Hair follicle dermal papilla cell (primary cell): ENCODE measurements around the gene TBC1D24. TPM values are rescaled to one million over a fixed set of nuclear protein-coding genes. Genes with fewer than 3 reads are reported as not detected.

ENCODE experiments used
- small RNA-seq: library from RNA; depleted of rRNA; stranded (forward); fragments of <200 nt; gene quantifications from one replicate; pipeline ENCODE3, GENCODE V24; 2012
- total RNA-seq: library from RNA; depleted of rRNA; stranded (reverse); fragments of >200 nt; gene quantifications from 2 replicates; pipeline ENCODE4 v1.2.3, GENCODE V29; 2012

Gene TBC1D24
- 28.7 and 31.0 TPM in 2 replicates for total RNA-seq

GRCh38 chr16:2474877-2475412 is at the start of gene TBC1D24:
Gene TBC1D24, plus strand, starts transcription at chr16:2475127. Its CDS starts 21,022 bp downstream, at chr16:2496149.

GRCh38 chr16:2429034-2429770 is 45.7 kb upstream of the TBC1D24 start, which contains the start of gene CCNF:
Gene CCNF, plus strand, starts transcription at chr16:2429447. Its CDS starts 35 bp downstream, at chr16:2429482.

GRCh38 chr16:2459647-2460390 is 15.1 kb upstream of the TBC1D24 start, which contains the start of gene TEDC2:
Gene TEDC2, plus strand, starts transcription at chr16:2460109. Its CDS starts 36 bp downstream, at chr16:2460145.

GRCh38 chr16:2471016-2471652 is 3.8 kb upstream of the TBC1D24 start, which contains the start of gene NTN3:
Gene NTN3, plus strand, starts transcription at chr16:2471297. Its CDS starts 405 bp downstream, at chr16:2471702.

GRCh38 chr16:2513405-2514332 is 38.7 kb downstream of the TBC1D24 start, which contains the start of gene ATP6V0C:
Gene ATP6V0C, plus strand, starts transcription at chr16:2513952. Its CDS starts 152 bp downstream, at chr16:2514104.

GRCh38 chr16:2520097-2520783 is 45.3 kb downstream of the TBC1D24 start, which contains the start of gene AMDHD2:
Gene AMDHD2, plus strand, starts transcription at chr16:2520371. Its CDS starts 88 bp downstream, at chr16:2520459.

GRCh38 chr16:2531371-2531695 is 56.4 kb downstream of the TBC1D24 start, which contains the start of gene CEMP1:
Gene CEMP1, minus strand, starts transcription at chr16:2531408. Its CDS starts 335 bp downstream, at chr16:2531073.

GRCh38 chr16:2537451-2538379 is 62.8 kb downstream of the TBC1D24 start, which contains the start of gene PDPK1:
Gene PDPK1, plus strand, starts transcription at chr16:2538021. Its CDS starts 92 bp downstream, at chr16:2538113.

Small RNA genes lying within 50 kb of the gene (small RNA-seq; reads per million reads assigned to genes)
- not detected for gene AC093525.1
- gene MIR3178 = not detected
- not detected for gene MIR6768

Other genes with a start within 250 kb of the TBC1D24 start
- gene DNASE1L2, start 238.7 kb upstream of the TBC1D24 start, total RNA-seq = 0.85 and 0.97 TPM in 2 replicates
- 35.7 and 37.3 TPM in 2 replicates for gene ECI1, start 223.5 kb upstream of the TBC1D24 start, total RNA-seq
- gene RNPS1, start 207.0 kb upstream of the TBC1D24 start, total RNA-seq = 68.7 and 69.3 TPM in 2 replicates
- gene ABCA3, start 134.4 kb upstream of the TBC1D24 start, total RNA-seq = 0.36 and 1.9 TPM in 2 replicates
- 6.0 and 6.7 TPM in 2 replicates for gene CCNF, start 45.7 kb upstream of the TBC1D24 start, total RNA-seq
- gene TEDC2, start 15.0 kb upstream of the TBC1D24 start, total RNA-seq = 1.1 and 1.2 TPM in 2 replicates
- gene NTN3, start 3.8 kb upstream of the TBC1D24 start, total RNA-seq = 0.73 and 0.97 TPM in 2 replicates
- 14.6 and 27.6 TPM in 2 replicates for gene ATP6V0C, start 38.8 kb downstream of the TBC1D24 start, total RNA-seq
- gene AMDHD2, start 45.2 kb downstream of the TBC1D24 start, total RNA-seq = 54.8 and 66.0 TPM in 2 replicates
- not detected in 2 replicates for gene CEMP1, start 56.3 kb downstream of the TBC1D24 start, total RNA-seq
- gene PDPK1, start 62.9 kb downstream of the TBC1D24 start, total RNA-seq = 25.7 and 32.5 TPM in 2 replicates
- 24.2 and 28.9 TPM in 2 replicates for gene KCTD5, start 207.4 kb downstream of the TBC1D24 start, total RNA-seq
- 1.8 and 1.9 TPM in 2 replicates for gene PRSS27, start 245.1 kb downstream of the TBC1D24 start, total RNA-seq